PC-9 (cell line): ENCODE data around the gene NCAM2. TPM values are rescaled to one million over a fixed set of nuclear protein-coding genes. Genes with fewer than 3 reads are reported as not detected.

Experiments used
- BruUV-seq: library from RNA; stranded (reverse); fragments of 400-500 nt; replicated peaks from 2 replicates; lab custom pipeline; 2021; lab: Mats Ljungman, UMichigan
- CTCF ChIA-PET: fragments of 300-600 bp; sonication (Branson Sonifier 250); formaldehyde crosslinking; loops from one replicate; lab custom pipeline; 2022; ENCODE audit warnings: antibody characterized with exemption; lab: Charles Lee
- POLR2A ChIA-PET: fragments of 300-600 bp; sonication (Branson Sonifier 250); formaldehyde crosslinking; loops from one replicate; lab custom pipeline; 2022; ENCODE audit warnings: antibody characterized with exemption; ENCODE audit not compliant: unreplicated experiment; lab: Charles Lee
- DNase-seq, 2 experiments: peaks; one replicate each; pipeline versions ENCODE4 v3.0.0 to v3.0.0-alpha.2; 2015 to 2022; ENCODE audit warnings: mixed read lengths in 1 of 2
- H2AFZ ChIP-seq: fragments of 200-600 bp; sonication (generic); 2 replicates; pipeline ENCODE4 v1.8.1; 2017; ENCODE audit warnings: antibody characterized with exemption
- H3F3A ChIP-seq: fragments of 200-600 bp; sonication (generic); 2 replicates; pipeline ENCODE4 v1.8.1; 2017; ENCODE audit warnings: antibody characterized with exemption, mild to moderate bottlenecking, low read depth; ENCODE audit not compliant: insufficient read depth
- H3K27ac ChIP-seq: fragments of 200-600 bp; sonication (generic); 2 replicates; pipeline ENCODE4 v1.6.1; 2016; ENCODE audit warnings: mixed run types
- H3K27me3 ChIP-seq: fragments of 200-600 bp; sonication (generic); 2 replicates; pipeline ENCODE4 v1.6.1; 2016; ENCODE audit warnings: low read depth, mixed run types; ENCODE audit not compliant: insufficient read depth
- H3K36me3 ChIP-seq: fragments of 200-600 bp; sonication (generic); 2 replicates; pipeline ENCODE4 v1.6.1; 2016; ENCODE audit warnings: low read depth, mixed run types
- H3K4me1 ChIP-seq: fragments of 200-600 bp; sonication (generic); replicated peaks from 2 replicates; pipeline ENCODE4 v1.6.1; 2016; ENCODE audit warnings: mixed run types; ENCODE audit not compliant: insufficient read depth
- H3K4me2 ChIP-seq: fragments of 200-600 bp; sonication (generic); 2 replicates; pipeline ENCODE4 v1.6.1; 2017; ENCODE audit warnings: mixed run types
- H3K4me3 ChIP-seq: fragments of 200-600 bp; sonication (generic); 2 replicates; pipeline ENCODE4 v1.6.1; 2016; ENCODE audit warnings: mixed run types
- H3K79me2 ChIP-seq: fragments of 200-600 bp; sonication (generic); 2 replicates; pipeline ENCODE4 v1.6.1; 2017; ENCODE audit warnings: low read depth, mixed run types
- H3K9me2 ChIP-seq: fragments of 200-600 bp; sonication (generic); 2 replicates; pipeline ENCODE4 v1.8.1; 2017; ENCODE audit warnings: mild to moderate bottlenecking; ENCODE audit not compliant: insufficient read depth
- H3K9me3 ChIP-seq: fragments of 200-600 bp; sonication (generic); 2 replicates; pipeline ENCODE4 v1.8.1; 2016; ENCODE audit warnings: low read depth; ENCODE audit not compliant: insufficient read depth
- H4K20me1 ChIP-seq: fragments of 200-600 bp; sonication (generic); 2 replicates; pipeline ENCODE4 v1.8.1; 2017; ENCODE audit not compliant: insufficient read depth
- EZH2 ChIP-seq: fragments of 200-600 bp; sonication (generic); IDR thresholded peaks from 2 replicates; pipeline ENCODE4 v1.8.0; 2017; ENCODE audit warnings: antibody characterized with exemption, low read depth
- intact Hi-C: fragments of 100-400 bp; cut with micrococcal nuclease; formaldehyde crosslinking; loops from one replicate; pipeline ENCODE4 v1.10.0; 2022; ENCODE audit not compliant: unreplicated experiment
- total RNA-seq: library from RNA; stranded (reverse); gene quantifications from 2 replicates; pipeline ENCODE4 v1.2.3, GENCODE V29; 2021
- TF ChIP-seq, protein P1 (sequence below): fragments of 200-600 bp; sonication (generic); conservative IDR thresholded peaks from 2 replicates; pipeline ENCODE4 v1.6.1; 2017; ENCODE audit warnings: mixed run types, antibody characterized with exemption, mild to moderate bottlenecking, moderate library complexity

NCAM2 gene
- total RNA-seq, 1 experiment from 2014 or later: not detected

DNA sequence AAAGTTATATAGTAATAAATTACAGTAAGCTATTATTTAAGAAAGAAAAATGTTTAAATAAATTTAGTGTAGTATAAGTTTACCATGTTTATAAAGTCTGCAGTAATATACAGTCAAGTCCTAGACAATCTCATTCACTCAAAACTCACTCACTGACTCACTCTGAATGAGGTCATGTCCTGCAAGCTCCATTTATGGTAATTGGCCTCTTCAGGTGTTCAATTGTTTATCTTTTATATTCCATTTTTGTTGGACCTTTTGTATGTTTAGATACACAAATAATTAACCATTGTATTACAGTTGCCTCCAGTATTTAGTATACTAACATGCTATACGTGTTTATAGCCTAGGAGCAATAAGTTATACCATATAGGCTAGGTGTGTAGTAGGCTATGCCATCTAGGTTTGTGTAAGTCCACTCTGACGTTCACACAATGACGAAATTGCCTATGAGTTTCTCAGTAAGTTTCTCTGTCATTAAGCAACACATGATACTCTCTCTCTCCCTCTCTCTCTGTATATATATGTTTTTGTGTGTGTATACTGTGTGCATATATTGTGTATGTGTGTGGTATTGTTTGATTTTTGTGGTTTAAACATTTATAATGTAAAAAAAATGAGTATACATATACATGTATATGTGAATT lies 161.2 kb downstream of the NCAM2 start:
- no TSS peak for BruUV-seq
- no peaks in the 10 kb centered on the region for H3K9me3 ChIP-seq

DNA sequence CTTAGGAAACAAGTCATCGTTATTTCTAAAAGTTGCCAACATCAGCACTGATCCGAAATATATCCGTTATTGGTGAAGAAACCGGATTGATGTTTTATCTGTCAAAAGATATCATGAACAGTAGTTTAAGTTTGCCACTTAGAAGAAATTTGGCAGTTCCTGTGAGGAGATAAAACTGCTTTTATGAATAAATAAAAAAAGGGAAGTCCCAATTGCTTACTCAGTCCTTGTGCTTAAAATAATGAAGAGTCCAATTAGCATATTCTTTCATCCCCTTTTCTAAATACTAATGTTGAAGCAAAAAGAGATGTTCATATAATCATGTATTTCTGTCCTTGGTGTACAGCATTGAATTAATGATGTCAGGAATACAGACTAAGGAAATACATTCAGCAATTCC lies 164.6 kb downstream of the NCAM2 start:
- Histone ChIP-seq H3K27ac (no peak overlapping the region), H3K9me3 (no peaks in the 10 kb centered on the region), H3K4me3 (no peak overlapping the region), H2AFZ (no peak overlapping the region), H3K27me3 (no peaks in the 10 kb centered on the region), H3K4me1 (no peaks in the 10 kb centered on the region), H3K36me3 (no peaks in the 10 kb centered on the region), H3K79me2 (no peaks in the 10 kb centered on the region), H3K4me2 (no peak overlapping the region), H4K20me1 (no peaks in the 10 kb centered on the region), H3K9me2 (no peaks in the 10 kb centered on the region), H3F3A (no peaks in the 10 kb centered on the region)
- ChIA-PET POLR2A (no interaction called here), CTCF (no interaction called here)
- no TSS peak for BruUV-seq
- TF ChIP-seq, protein P1, sequence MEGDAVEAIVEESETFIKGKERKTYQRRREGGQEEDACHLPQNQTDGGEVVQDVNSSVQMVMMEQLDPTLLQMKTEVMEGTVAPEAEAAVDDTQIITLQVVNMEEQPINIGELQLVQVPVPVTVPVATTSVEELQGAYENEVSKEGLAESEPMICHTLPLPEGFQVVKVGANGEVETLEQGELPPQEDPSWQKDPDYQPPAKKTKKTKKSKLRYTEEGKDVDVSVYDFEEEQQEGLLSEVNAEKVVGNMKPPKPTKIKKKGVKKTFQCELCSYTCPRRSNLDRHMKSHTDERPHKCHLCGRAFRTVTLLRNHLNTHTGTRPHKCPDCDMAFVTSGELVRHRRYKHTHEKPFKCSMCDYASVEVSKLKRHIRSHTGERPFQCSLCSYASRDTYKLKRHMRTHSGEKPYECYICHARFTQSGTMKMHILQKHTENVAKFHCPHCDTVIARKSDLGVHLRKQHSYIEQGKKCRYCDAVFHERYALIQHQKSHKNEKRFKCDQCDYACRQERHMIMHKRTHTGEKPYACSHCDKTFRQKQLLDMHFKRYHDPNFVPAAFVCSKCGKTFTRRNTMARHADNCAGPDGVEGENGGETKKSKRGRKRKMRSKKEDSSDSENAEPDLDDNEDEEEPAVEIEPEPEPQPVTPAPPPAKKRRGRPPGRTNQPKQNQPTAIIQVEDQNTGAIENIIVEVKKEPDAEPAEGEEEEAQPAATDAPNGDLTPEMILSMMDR: no peak
- DNase-seq: no peak
- intact Hi-C loops: loop anchor here (5.0 to 10.0 kb wide), 3 partner anchors 62 to 1632 kb away; no protein-coding TSS in a partner anchor

More for the DNA sequence above, 161.2 kb downstream of the NCAM2 start:
- Histone ChIP-seq H3K36me3 (no peaks in the 10 kb centered on the region), H3K79me2 (no peaks in the 10 kb centered on the region), H3K4me2 (no peak overlapping the region), H3K4me3 (no peak overlapping the region), H3K27me3 (no peaks in the 10 kb centered on the region), H3K9me2 (no peaks in the 10 kb centered on the region), H2AFZ (no peak overlapping the region), H3F3A (no peaks in the 10 kb centered on the region), H3K4me1 (no peaks in the 10 kb centered on the region), H4K20me1 (no peaks in the 10 kb centered on the region), H3K27ac (no peak overlapping the region)
- POLR2A ChIA-PET: no interaction called here
- no peak for DNase-seq
- no peak for TF ChIP-seq EZH2
- TF ChIP-seq, protein P1: no peak
- intact Hi-C loops: no loop called here
- CTCF ChIA-PET: no interaction called here

DNA sequence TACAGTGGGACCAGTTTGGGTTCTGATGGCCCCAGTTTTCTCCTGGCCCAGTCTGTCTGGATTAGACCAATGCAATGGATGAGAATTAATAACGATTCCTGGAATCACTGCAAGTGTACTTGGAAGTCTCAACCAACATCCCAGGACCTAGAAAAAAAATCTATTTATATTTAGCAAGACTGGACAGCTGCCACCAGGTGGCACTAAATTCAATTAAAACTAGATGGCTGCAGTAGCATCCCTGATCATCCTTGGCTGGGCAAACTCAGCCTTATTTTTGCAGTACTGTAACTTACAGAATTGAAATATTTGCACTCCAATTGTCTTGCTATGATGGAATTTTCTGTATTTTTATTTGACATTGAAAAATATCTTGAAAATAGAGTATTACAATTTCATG lies 165.7 kb downstream of the NCAM2 start:
- ChIA-PET CTCF (no interaction called here), POLR2A (no interaction called here)
- Histone ChIP-seq H3K4me2 (no peak overlapping the region), H2AFZ (no peak overlapping the region), H3K27ac (no peak overlapping the region), H3K9me2 (no peaks in the 10 kb centered on the region), H3K4me1 (no peaks in the 10 kb centered on the region), H3K4me3 (no peak overlapping the region), H3K36me3 (no peaks in the 10 kb centered on the region), H3K79me2 (no peaks in the 10 kb centered on the region), H4K20me1 (no peaks in the 10 kb centered on the region), H3F3A (no peaks in the 10 kb centered on the region), H3K27me3 (no peaks in the 10 kb centered on the region), H3K9me3 (no peaks in the 10 kb centered on the region)
- TF ChIP-seq EZH2: no peak
- TF ChIP-seq, protein P1: peak; percentile 64
- intact Hi-C loops: loop anchor here (5.0 to 10.0 kb wide), 3 partner anchors 61 to 1631 kb away; no protein-coding TSS in a partner anchor
- peak in 1 of 2 experiments; percentile 16 for DNase-seq
- BruUV-seq: no TSS peak
